Mucosa of descending colon (tissue), 3 donors: ENCODE measurements around the gene MARK4. TPM values are rescaled to one million over a fixed set of nuclear protein-coding genes. Genes with fewer than 3 reads are reported as not detected.

Source experiments
- ATAC-seq: fragments of 200-7000 bp; cut with Tn5 transposase; one replicate; pipeline ENCODE4 v1.9.1; 2020; ENCODE audit warnings: mild to moderate bottlenecking, moderate library complexity
- DNase-seq, 3 donors: peaks; one replicate each; pipeline ENCODE4 v3.0.0-alpha.2; 2020
- H3K36me3 ChIP-seq: fragments of 200-600 bp; one replicate; pipeline ENCODE4 v1.8.0; 2021; ENCODE audit warnings: low read depth, mild to moderate bottlenecking
- H3K4me1 ChIP-seq: fragments of 200-600 bp; one replicate; pipeline ENCODE4 v1.8.0; 2021; ENCODE audit warnings: low read depth, mild to moderate bottlenecking
- H3K4me3 ChIP-seq: fragments of 200-600 bp; one replicate; pipeline ENCODE4 v1.8.0; 2021; ENCODE audit warnings: mild to moderate bottlenecking
- H3K9me3 ChIP-seq: fragments of 200-600 bp; one replicate; pipeline ENCODE4 v1.8.0; 2021; ENCODE audit warnings: mild to moderate bottlenecking
- intact Hi-C, 2 donors: fragments of 100-400 bp; cut with DNase I in 1 of 2; cut with micrococcal nuclease in 1 of 2; formaldehyde crosslinking; loops; one replicate each; pipeline versions ENCODE4 v1.11.0 to v1.11.1; 2022; cut with DNase I, micrococcal nuclease
- total RNA-seq, 3 donors: library from RNA; stranded (reverse); fragmentation: NEBNext Ultra II Directional in 2 of 3; extraction: Animal tissue kit (Norgen Biotek cat#: 25700) in 2 of 3; gene quantifications; one replicate each; pipeline versions ENCODE4 v1.2.1 to v1.2.4, GENCODE V29; 2021 to 2023
- TF ChIP-seq, protein P1 (sequence below): fragments of 200-600 bp; IDR thresholded peaks from one replicate; pipeline ENCODE4 v1.8.0; 2022; ENCODE audit warnings: antibody characterized with exemption, mild to moderate bottlenecking
- donor health status: DM: no; HTN: no; CAD: no; lungs with moderate emphysema.
- donor health status: DM: no; HTN: no; CAD: no.
- donor health status: DM: no; HTN: yes; CAD: no.

The MARK4 gene
- total RNA-seq, 3 donors from 2014 or later, result 15.7 to 34.6 (median 17.0) TPM

- H3K4me1 ChIP-seq, result peaks cover 12% of the 10 kb centered on the region
- no peaks in the 10 kb centered on the region for H3K9me3 ChIP-seq
- H3K36me3 ChIP-seq, result no peaks in the 10 kb centered on the region
- H3K4me3 ChIP-seq, result no peak overlapping the region
- TF ChIP-seq, protein P1, sequence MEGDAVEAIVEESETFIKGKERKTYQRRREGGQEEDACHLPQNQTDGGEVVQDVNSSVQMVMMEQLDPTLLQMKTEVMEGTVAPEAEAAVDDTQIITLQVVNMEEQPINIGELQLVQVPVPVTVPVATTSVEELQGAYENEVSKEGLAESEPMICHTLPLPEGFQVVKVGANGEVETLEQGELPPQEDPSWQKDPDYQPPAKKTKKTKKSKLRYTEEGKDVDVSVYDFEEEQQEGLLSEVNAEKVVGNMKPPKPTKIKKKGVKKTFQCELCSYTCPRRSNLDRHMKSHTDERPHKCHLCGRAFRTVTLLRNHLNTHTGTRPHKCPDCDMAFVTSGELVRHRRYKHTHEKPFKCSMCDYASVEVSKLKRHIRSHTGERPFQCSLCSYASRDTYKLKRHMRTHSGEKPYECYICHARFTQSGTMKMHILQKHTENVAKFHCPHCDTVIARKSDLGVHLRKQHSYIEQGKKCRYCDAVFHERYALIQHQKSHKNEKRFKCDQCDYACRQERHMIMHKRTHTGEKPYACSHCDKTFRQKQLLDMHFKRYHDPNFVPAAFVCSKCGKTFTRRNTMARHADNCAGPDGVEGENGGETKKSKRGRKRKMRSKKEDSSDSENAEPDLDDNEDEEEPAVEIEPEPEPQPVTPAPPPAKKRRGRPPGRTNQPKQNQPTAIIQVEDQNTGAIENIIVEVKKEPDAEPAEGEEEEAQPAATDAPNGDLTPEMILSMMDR, result no peak
- intact Hi-C loops, result no loop called here
- DNase-seq (no peak), ATAC-seq (peak; percentile 11)
Observed at GRCh38 chr19:45250216-45250831, 747 bp upstream of the MARK4 start.

DNA sequence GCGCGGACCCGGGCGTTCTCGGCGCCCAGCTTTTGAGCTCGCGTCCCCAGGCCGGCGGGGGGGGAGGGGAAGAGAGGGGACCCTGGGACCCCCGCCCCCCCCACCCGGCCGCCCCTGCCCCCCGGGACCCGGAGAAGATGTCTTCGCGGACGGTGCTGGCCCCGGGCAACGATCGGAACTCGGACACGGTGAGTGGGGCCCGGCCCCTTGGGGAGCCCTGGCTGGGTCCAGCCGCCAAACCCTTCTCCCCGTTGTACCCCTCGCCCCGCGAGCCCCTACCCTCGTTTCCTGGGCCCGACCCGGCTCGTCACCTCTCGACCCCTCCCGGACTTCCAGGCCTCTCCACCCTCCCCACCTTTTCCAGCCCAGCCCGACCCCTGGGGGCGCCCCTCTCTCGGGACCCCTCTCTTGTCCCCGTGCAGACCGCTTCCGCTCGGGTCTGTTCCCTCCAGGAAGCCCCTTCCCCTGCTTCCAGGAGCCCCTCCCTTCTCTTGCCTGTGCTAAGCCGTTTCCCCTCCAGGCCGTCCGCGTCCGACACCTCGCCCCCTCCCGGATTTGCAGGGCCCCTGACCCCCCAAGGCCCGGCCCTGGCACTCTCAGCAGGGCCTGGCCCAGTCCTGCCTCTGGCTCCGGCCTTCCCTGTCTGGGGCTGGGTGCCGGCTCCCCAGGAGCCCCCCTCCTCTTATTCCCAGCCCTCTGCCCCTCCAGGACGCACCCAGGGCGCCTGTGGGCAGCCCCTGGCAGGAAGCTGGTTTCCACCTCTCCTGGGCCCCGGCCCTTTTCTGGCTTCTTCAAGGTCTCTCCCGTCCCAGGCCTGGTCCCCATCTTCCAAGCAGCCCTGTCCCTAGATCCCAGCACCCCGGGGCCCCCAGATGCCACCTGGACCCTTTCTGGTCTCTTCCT, 632 bp downstream of the MARK4 start:
- ATAC-seq, result peak; percentile 29
- TF ChIP-seq, protein P1, result no peak
- intact Hi-C loops, result no loop called here
- Histone ChIP-seq H3K4me1 (peaks cover 12% of the 10 kb centered on the region), H3K36me3 (no peaks in the 10 kb centered on the region), H3K9me3 (no peaks in the 10 kb centered on the region), H3K4me3 (peak overlapping the region; percentile 57)
- peak in 1 of 3 donors; percentile 45 for DNase-seq

- TF ChIP-seq, protein P1, result no peak
- Histone ChIP-seq H3K4me1 (peaks cover 12% of the 10 kb centered on the region), H3K9me3 (no peaks in the 10 kb centered on the region), H3K36me3 (no peaks in the 10 kb centered on the region), H3K4me3 (no peak overlapping the region)
- ATAC-seq (no peak), DNase-seq (no peak)
- intact Hi-C loops, result no loop called here
Observed at GRCh38 chr19:45253396-45254027, 2.4 kb downstream of the MARK4 start.

DNA sequence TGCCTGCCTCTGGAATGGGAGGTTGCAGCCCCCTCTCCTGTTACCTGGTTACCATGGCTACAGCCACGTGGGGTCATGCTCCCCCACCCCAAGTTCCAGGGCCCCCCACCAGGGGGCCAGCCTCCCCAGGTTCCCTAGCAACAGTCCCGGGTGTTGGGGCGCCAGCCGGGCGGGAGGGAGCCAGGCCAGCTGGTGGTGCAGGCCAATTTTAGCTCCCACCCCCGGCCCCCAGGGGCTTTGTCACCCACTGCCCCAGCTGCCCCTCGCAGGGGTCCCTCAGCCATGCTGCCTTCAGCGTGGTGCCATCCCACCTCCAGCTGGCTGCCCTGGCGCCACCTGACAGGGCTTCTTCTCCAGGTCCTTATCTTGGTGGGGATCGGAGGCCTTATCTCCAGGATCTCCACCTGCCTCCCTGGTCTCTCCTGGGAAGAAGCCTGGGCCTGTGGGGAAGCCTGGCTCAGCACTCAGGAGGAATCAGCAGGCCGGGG, 3.0 kb downstream of the MARK4 start:
- TF ChIP-seq, protein P1, result no peak
- no peak for ATAC-seq
- intact Hi-C loops, result no loop called here
- Histone ChIP-seq H3K9me3 (no peaks in the 10 kb centered on the region), H3K4me1 (peaks cover 12% of the 10 kb centered on the region), H3K36me3 (no peaks in the 10 kb centered on the region), H3K4me3 (no peak overlapping the region)
- no peak for DNase-seq

- intact Hi-C loops, result no loop called here
Observed at GRCh38 chr19:45255611-45256157, 4.6 kb downstream of the MARK4 start.

More at GRCh38 chr19:45255611-45256157, 4.6 kb downstream of the MARK4 start:
- H3K9me3 ChIP-seq, result no peaks in the 10 kb centered on the region
- DNase-seq (no peak), ATAC-seq (no peak)
- H3K36me3 ChIP-seq, result no peaks in the 10 kb centered on the region
- peaks cover 8% of the 10 kb centered on the region for H3K4me1 ChIP-seq
- H3K4me3 ChIP-seq, result no peak overlapping the region
- TF ChIP-seq, protein P1, result no peak
